Uterus (tissue), 2 donors: ENCODE data around the gene DMD.

ENCODE experiments used
- CTCF ChIP-seq, 4 experiments: fragments of 200-600 bp in 2 of 4; fragments of 450-650 bp in 2 of 4; sonication (generic) in 2 of 4; IDR thresholded peaks; one replicate each; pipeline ENCODE4 v1.5.1; 2016 to 2019; ENCODE audit warnings: antibody characterized with exemption in 4 of 4, mild to moderate bottlenecking in 2 of 4, moderate library complexity in 1 of 4
- POLR2A ChIP-seq, 2 donors: fragments of 450-650 bp; IDR thresholded peaks; one replicate each; pipeline ENCODE4 v1.6.1; 2016; ENCODE audit warnings: antibody characterized with exemption in 2 of 2, mild to moderate bottlenecking in 1 of 2, moderate library complexity in 1 of 2

- TF ChIP-seq CTCF (IDR thresholded peaks at IDR 0.05) (no peak), POLR2A (IDR thresholded peaks at IDR 0.05) (no peak)
These were observed 1504.9 kb downstream of the DMD start for GRCh38 chrX:31706466-31706865.
